ENCODE data around the gene OTX1.
A peak's percentile ranks its signal among the peaks of the same experiment; 100 is the strongest.

OTX1 gene

GRCh38 chr2:63047321-63048279, 3.0 kb upstream of the OTX1 start:
- DNase-seq: peak; percentile 43 to 49

GRCh38 chr2:63048367-63049171, 2.1 kb upstream of the OTX1 start:
- peak; percentile 35 to 46 for DNase-seq

- peak; percentile 29 to 39 for DNase-seq
Observed at GRCh38 chr2:63049211-63049969, 1.2 kb upstream of the OTX1 start.

- peak; percentile 51 to 64 for DNase-seq
Observed at GRCh38 chr2:63049970-63050333, 678 bp upstream of the OTX1 start.

GRCh38 chr2:63051042-63051794, 588 bp downstream of the OTX1 start:
- DNase-seq: peak; percentile 46 to 52

GRCh38 chr2:63051795-63052333, 1.2 kb downstream of the OTX1 start:
- DNase-seq: peak in 1 of 2 experiments; percentile 27

GRCh38 chr2:63052411-63053080, 1.9 kb downstream of the OTX1 start:
- DNase-seq: peak; percentile 26

GRCh38 chr2:63053081-63053888, 2.7 kb downstream of the OTX1 start:
- peak; percentile 24 to 27 for DNase-seq

- DNase-seq: peak; percentile 65 to 69
Observed at GRCh38 chr2:63053889-63054602, 3.4 kb downstream of the OTX1 start.

- peak; percentile 23 to 25 for DNase-seq
Observed at GRCh38 chr2:63054841-63055225, 4.2 kb downstream of the OTX1 start.

GRCh38 chr2:63055226-63056106, 4.8 kb downstream of the OTX1 start:
- DNase-seq: peak; percentile 35 to 49

GRCh38 chr2:63056107-63057050, 5.7 kb downstream of the OTX1 start:
- DNase-seq: peak; percentile 48 to 58

- peak in 1 of 2 experiments; percentile 26 for DNase-seq
Observed at GRCh38 chr2:63057249-63058143, 6.9 kb downstream of the OTX1 start.

GRCh38 chr2:63058144-63058920, 7.7 kb downstream of the OTX1 start:
- peak; percentile 31 to 37 for DNase-seq
